HG02759 (cell line): Measurements from ENCODE around the gene GPX4.

ENCODE experiments used
- ATAC-seq: cut with Tn5 transposase; IDR thresholded peaks from one replicate; pipeline ENCODE4 v1.9.1; 2021; ENCODE audit warnings: mild to moderate bottlenecking, moderate library complexity; ENCODE audit not compliant: unreplicated experiment

Gene GPX4

GRCh38 chr19:1129535-1129934 is 25.7 kb downstream of the GPX4 start:
- no peak for ATAC-seq

- ATAC-seq = no peak
Observed at GRCh38 chr19:1130771-1131717, 27.2 kb downstream of the GPX4 start.

GRCh38 chr19:1131718-1132551 is 28.1 kb downstream of the GPX4 start:
- ATAC-seq = peak; percentile 46

GRCh38 chr19:1132552-1133383 is 29.0 kb downstream of the GPX4 start:
- ATAC-seq = peak; percentile 16

GRCh38 chr19:1133471-1133929 is 29.7 kb downstream of the GPX4 start:
- peak; percentile 54 for ATAC-seq

- no peak for ATAC-seq
Observed at GRCh38 chr19:1134431-1134830, 30.6 kb downstream of the GPX4 start.

DNA sequence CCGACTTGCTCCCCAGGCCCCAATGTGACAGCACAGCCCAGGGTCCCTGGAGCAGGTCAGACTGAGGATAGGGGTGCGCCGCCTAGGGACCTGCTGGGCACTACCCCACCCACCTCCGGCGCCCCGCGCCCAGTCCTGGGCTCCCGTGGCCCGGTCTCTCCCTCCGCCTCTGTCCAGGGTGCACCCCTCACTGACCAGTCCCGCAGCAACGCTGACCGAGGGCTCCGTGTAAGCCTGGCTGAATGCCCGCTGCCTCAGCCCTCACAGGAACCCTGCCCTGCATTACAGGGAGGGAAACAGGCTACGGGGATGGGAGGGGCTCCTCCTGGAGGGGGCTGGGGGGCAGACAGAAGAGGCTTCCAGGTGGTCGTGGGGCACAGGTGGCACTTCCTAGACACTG is 31.7 kb downstream of the GPX4 start:
- no peak for ATAC-seq

DNA sequence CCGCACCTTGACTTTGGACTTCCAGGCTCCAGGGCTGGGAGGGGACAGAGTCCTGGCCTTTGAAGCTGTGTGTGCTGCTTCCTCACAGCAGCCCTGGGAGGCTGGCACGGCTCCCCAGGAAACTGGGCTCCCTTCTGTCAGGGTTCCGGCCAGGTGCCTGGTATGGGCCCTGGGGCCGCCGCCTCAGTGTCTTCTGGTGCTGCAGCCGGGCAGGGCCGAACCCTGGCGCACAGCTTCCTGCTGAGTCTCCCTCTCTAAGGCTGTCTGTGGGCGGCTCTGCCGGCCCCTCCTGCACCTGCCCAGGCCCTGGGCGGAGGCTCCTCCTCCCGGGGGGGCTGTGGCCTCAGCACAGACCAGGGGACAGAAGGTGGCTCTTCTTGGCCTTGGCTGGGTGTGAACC is 32.4 kb downstream of the GPX4 start:
- no peak for ATAC-seq

- no peak for ATAC-seq
Observed at GRCh38 chr19:1136621-1137317, 33.0 kb downstream of the GPX4 start.

DNA sequence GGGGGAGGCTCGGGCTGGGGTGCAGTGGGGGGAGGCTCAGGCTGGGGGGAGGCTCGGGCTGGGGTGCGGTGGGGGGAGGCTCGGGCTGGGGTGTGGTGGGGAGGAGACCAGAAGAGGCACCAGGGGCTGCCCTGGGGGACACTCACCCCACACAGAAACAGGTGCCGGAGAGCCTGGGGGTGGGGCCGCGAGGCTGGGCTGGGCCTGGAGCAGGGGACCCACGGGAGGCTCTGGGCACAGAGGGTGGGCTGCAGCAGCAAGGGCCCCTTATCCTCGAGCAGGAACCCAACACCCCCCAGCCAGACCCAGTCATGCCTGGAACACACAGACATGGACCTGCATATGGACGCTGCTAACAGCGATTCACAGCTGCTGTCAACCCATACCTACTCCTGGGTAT is 34.3 kb downstream of the GPX4 start:
- no peak for ATAC-seq

DNA sequence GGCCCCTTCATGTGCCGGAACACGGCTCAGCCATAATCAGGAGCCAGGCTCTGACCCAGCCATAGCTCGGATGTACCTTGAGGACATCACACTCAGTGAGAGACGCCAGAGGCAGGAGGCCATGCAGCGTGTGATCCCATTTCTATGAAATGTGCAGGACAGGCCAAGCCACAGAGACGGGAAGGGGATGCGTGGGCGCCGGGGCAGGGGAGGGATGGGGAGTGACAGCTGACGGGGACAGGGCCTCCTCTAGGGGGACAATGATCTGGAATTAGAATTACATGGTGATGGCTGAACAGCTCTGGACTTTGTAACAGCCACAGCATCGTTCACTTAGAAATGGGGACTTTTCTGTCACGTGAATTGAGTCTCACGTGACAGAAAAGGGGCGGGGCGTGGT is 35.3 kb downstream of the GPX4 start:
- ATAC-seq = no peak

DNA sequence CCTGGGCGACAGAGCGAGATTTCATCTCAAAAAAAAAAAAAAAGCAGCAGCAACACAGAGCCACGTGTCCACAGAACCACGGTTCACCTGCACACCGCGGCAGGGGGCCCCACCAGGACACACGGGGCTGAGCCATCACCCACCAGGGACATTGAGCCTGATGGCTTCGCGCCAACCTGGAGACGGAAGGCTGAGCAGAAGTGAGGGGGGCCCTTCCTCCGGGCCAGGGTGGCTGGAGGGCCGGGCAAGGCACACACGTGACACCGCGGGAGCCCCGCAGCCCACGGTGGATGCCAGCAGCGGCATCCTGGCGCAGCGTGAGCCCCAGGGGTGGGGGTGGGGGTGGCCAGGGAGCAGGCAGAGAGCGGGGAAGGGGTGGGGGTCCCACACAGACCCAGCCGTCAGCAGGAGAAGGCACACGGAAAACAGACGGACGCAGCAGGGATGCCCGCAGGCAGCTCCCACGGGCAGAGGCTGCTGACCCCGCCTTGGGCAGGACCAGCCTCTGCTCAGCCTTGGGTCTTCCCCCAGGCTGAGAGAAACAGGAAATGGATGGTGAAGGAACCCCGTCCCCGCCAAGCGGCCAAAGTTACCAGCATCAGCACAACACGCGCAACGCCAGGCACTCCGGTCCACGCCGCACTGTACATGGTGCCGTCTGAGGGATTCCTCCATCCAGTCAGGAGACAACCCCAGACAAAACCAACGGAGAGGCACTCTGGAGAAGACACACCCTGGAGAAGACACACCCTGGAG is 36.7 kb downstream of the GPX4 start:
- ATAC-seq = no peak

GRCh38 chr19:1141944-1142343 is 38.1 kb downstream of the GPX4 start:
- no peak for ATAC-seq

DNA sequence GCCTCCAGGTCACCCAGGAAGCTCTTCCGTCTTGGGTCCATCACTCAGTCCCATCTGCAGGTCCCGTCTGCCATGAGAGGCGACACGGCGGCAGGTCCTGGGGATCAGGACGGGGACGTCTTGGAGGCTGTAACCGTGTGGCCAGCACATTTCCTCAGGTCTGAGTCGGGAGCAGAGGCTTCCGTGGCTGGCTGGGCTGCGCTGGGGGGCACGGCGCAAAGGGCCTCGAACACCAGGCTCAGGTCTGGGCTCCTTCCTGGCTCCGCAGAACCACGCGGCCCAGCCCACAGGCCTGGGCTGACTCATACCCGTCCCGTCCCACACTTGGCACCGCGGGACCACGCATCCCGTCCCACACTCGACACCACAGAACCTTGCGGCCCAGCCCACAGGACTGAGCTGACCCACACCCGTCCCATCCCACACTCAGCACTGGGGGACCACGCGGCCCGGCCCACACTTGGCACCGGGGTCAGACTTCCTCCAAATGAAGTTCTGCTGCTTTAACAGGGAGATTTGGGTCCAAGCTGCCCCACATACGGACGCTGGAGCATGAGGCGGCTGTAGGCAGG is 40.1 kb downstream of the GPX4 start:
- ATAC-seq = no peak

DNA sequence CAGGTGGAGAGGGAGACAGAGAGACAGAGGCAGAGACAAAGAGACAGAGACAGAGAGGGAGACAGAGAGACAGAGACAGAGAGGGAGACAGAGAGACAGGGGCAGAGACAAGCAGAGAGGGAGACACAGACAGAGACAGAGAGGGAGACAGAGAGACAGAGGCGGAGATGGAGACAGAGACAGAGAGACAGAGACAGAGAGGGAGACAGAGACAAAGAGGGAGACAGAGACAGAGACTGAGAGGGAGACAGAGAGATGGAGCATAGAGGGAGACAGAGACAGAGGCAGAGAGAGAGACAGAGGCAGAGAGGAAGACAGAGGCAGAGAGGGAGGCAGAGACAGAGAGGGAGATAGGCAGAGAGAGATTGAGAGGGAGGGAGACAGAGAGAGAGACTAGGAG is 40.9 kb downstream of the GPX4 start:
- ATAC-seq = no peak

DNA sequence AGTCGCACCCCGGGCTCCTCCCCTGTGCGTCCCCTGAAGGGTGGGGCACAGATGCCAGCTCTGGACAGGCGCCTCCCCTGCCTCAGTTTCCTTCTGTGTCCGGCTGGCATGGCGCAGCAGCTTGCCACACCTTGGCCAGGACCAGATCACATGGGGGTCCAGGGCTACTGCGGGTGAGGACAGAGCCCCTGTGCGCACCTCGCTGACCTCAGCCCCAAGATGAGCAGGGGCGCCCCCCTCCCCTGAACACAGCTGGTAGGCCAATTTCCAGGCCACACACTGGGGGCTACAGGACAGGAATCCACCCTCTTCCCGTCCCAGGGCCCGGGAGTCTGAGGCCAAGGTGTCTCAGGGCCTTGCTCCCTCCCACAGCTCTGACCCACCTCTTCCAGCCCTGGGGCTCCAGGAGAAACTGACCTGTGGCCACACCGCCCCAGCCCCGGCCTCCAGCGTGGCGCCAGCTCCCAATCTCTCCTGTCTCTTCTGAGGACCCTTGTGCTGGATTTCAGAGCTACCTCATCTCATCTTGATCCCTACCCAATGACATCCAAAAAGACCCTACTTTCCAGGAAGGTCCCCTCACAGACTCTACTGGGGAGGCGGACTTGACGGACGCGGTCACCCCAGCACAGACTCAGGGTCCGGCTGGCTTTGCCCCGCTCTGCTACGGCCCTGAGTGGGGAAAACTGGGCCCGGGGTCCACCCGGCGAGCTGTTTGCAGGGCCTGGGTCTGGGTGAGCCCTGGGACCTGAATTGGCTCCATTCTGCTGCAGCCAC is 42.0 kb downstream of the GPX4 start:
- ATAC-seq = no peak

- ATAC-seq = no peak
Observed at GRCh38 chr19:1146412-1146699, 42.6 kb downstream of the GPX4 start.

DNA sequence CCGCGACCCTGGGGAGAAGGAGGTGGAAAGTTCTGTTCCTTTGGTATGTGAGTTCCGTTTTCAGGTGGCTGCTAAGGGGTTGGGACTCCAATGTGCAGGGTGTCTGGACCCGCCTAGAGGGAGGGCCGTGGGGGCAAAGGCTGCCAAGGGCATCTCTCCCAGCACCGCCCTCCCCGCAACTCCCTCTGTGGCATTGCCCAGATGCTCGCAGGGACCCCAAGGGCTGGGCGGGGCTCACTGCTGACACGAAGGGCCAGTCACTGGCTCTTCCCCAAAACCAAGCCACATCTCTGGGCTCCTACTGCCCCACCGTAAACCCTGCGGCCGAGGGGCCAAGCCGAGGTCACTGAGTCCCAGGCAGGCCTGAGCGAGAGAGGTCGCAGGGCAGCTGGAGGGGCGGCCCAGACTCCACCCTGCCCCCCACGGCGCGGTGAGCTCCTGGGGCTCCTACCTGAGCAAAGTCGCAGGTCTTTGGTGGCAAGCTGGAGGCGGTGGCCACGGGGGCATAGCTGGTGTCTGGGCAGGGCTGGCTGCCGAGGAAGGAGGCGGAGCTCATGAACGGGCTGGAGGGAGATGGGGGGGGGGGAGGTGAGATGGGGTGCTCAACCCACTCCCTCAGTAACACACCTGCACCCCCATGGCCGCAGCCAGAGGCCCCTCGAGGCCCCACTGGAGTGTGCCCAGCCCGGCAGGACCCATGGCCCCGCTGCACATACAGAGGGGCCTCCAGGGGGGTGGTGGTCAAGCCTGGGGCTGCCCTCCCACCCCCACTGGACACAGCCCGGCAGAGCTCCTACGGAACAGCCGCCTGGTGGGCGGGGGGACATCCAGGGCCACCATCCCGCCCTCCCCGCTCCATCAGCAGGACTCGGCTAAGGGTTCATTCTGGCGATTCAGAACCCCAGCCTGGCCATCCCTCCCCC is 43.3 kb downstream of the GPX4 start:
- ATAC-seq = no peak
